CD14-positive monocyte (primary cell): ENCODE results near the gene SNCB. TPM values are rescaled to one million over a fixed set of nuclear protein-coding genes. Genes with fewer than 3 reads are reported as not detected.

Experiments
- DNase-seq, 3 donors: peaks; one replicate each; pipeline ENCODE4 v3.0.0-alpha.2; 2011 to 2022
- H2AFZ ChIP-seq: 2 replicates; pipeline ENCODE4 v1.6.0; 2012; ENCODE audit warnings: mild to moderate bottlenecking, low read depth, low read length, inconsistent platforms; ENCODE audit not compliant: insufficient read depth, poor library complexity, severe bottlenecking
- H3K27ac ChIP-seq, 2 donors: 1 replicate in 1 of 2; 2 replicates in 1 of 2; pipeline ENCODE4 v1.5.1; 2012 to 2013; ENCODE audit warnings: low read length in 2 of 2, control low read depth in 1 of 2, inconsistent platforms in 1 of 2, low read depth in 1 of 2, mild to moderate bottlenecking in 1 of 2
- H3K27me3 ChIP-seq, 2 donors: one replicate each; pipeline versions ENCODE4 v1.6.0 to v1.6.1; 2011 to 2013; ENCODE audit warnings: low read length in 2 of 2; ENCODE audit not compliant: control insufficient read depth in 2 of 2, insufficient read depth in 2 of 2
- H3K36me3 ChIP-seq, 2 donors: replicated peaks in 1 of 2; 1 replicate in 1 of 2; 2 replicates in 1 of 2; pipeline versions ENCODE4 v1.5.1 to v1.6.1; 2012 to 2013; ENCODE audit warnings: low read length in 2 of 2, control low read depth in 1 of 2, inconsistent platforms in 1 of 2, mild to moderate bottlenecking in 1 of 2; ENCODE audit not compliant: insufficient read depth in 2 of 2, control insufficient read depth in 1 of 2
- H3K4me1 ChIP-seq, 2 donors: 1 replicate in 1 of 2; 2 replicates in 1 of 2; pipeline versions ENCODE4 v1.5.1 to v1.6.1; 2012 to 2013; ENCODE audit warnings: low read length in 2 of 2, control low read depth in 1 of 2, inconsistent platforms in 1 of 2, mild to moderate bottlenecking in 1 of 2, moderate library complexity in 1 of 2; ENCODE audit not compliant: insufficient read depth in 2 of 2, control insufficient read depth in 1 of 2
- H3K4me2 ChIP-seq: replicated peaks from 2 replicates; pipeline ENCODE3; 2012; ENCODE audit warnings: low read length, moderate library complexity, mild to moderate bottlenecking; ENCODE audit not compliant: poor library complexity, severe bottlenecking; ENCODE audit errors: extremely low read depth
- H3K4me3 ChIP-seq, 3 experiments: fragments of 200-600 bp in 1 of 3; sonication (generic) in 1 of 3; replicated peaks in 1 of 3; 1 replicate in 2 of 3; 2 replicates in 1 of 3; pipeline ENCODE4 v1.5.1; 2011 to 2013; ENCODE audit warnings: low read length in 3 of 3, mild to moderate bottlenecking in 3 of 3, control low read depth in 2 of 3, low read depth in 2 of 3, inconsistent platforms in 1 of 3, moderate library complexity in 1 of 3
- H3K79me2 ChIP-seq: 2 replicates; pipeline ENCODE4 v1.6.0; 2012; ENCODE audit warnings: mild to moderate bottlenecking, control low read depth, inconsistent platforms, low read length, moderate library complexity; ENCODE audit not compliant: insufficient read depth
- H3K9ac ChIP-seq: 2 replicates; pipeline ENCODE4 v1.6.0; 2017; ENCODE audit warnings: low read length, mild to moderate bottlenecking; ENCODE audit not compliant: insufficient read depth, poor library complexity, severe bottlenecking
- H3K9me3 ChIP-seq, 2 donors: replicated peaks in 1 of 2; 1 replicate in 1 of 2; 2 replicates in 1 of 2; pipeline versions ENCODE4 v1.5.1 to v1.6.1; 2012 to 2013; ENCODE audit warnings: low read length in 2 of 2, control low read depth in 1 of 2; ENCODE audit not compliant: control insufficient read depth in 1 of 2, insufficient read depth in 1 of 2
- H4K20me1 ChIP-seq: 2 replicates; pipeline ENCODE4 v1.6.0; 2012; ENCODE audit warnings: mild to moderate bottlenecking, low read length, control low read depth, moderate library complexity; ENCODE audit not compliant: insufficient read depth
- H3K27ac Mint-ChIP-seq, 7 donors: one replicate each; pipeline ENCODE4 v1.8.0; 2020; ENCODE audit warnings: mild to moderate bottlenecking in 7 of 7, mixed read lengths in 7 of 7, moderate library complexity in 6 of 7, inconsistent platforms in 2 of 7
- H3K27me3 Mint-ChIP-seq, 3 donors: one replicate each; pipeline ENCODE4 v1.8.0; 2021 to 2022; ENCODE audit warnings: low read depth in 3 of 3, mild to moderate bottlenecking in 3 of 3, mixed read lengths in 3 of 3, moderate library complexity in 3 of 3, inconsistent platforms in 1 of 3
- H3K36me3 Mint-ChIP-seq, 2 donors: one replicate each; pipeline ENCODE4 v1.8.0; 2020; ENCODE audit warnings: mixed read lengths in 2 of 2, inconsistent platforms in 1 of 2, mild to moderate bottlenecking in 1 of 2
- H3K4me1 Mint-ChIP-seq: one replicate; pipeline ENCODE4 v1.8.0; 2020; ENCODE audit warnings: mild to moderate bottlenecking, mixed read lengths
- H3K4me3 Mint-ChIP-seq, 2 donors: one replicate each; pipeline ENCODE4 v1.8.0; 2020; ENCODE audit warnings: mild to moderate bottlenecking in 2 of 2, mixed read lengths in 2 of 2, moderate library complexity in 1 of 2
- H3K9me3 Mint-ChIP-seq, 7 donors: one replicate each; pipeline ENCODE4 v1.8.0; 2020 to 2022; ENCODE audit warnings: mixed read lengths in 7 of 7, mild to moderate bottlenecking in 6 of 7, moderate library complexity in 6 of 7, inconsistent platforms in 2 of 7
- CTCF ChIP-seq: fragments of 200-600 bp; IDR thresholded peaks from one replicate; pipeline ENCODE4 v1.8.0; 2022; ENCODE audit warnings: antibody characterized with exemption, mild to moderate bottlenecking
- WGBS: methylation state at CpG from one replicate; pipeline ENCODE4 v1.1.5; 2013; ENCODE audit warnings: missing lambda C conversion rate; ENCODE audit not compliant: insufficient coverage; 5-methylcytosine and 5-hydroxymethylcytosine counted together
- intact Hi-C, 2 donors: fragments of 100-400 bp; cut with micrococcal nuclease; formaldehyde crosslinking; loops; one replicate each; pipeline versions ENCODE4 v1.15.0 to v1.15.1; 2023
- polyA plus RNA-seq, 3 donors: library from polyadenylated mRNA; depleted of rRNA in 1 of 3; unstranded in 2 of 3; stranded (reverse) in 1 of 3; fragments of 300-500 nt in 2 of 3; fragments of >200 nt in 1 of 3; fragmentation: Illumina TruSeq in 2 of 3; gene quantifications; 1 replicate in 2 of 3; 2 replicates in 1 of 3; pipeline ENCODE4 v1.2.3, GENCODE V29; 2012 to 2021

The SNCB gene
- polyA plus RNA-seq, 3 donors, result not detected

- no peak overlapping the region for H3K9ac ChIP-seq
- no peak overlapping the region for H2AFZ ChIP-seq
- H3K9me3 ChIP-seq, result no peaks in the 10 kb centered on the region
- H4K20me1 ChIP-seq, result no peaks in the 10 kb centered on the region
- peaks cover 40 to 65% (median 42%) of the 10 kb centered on the region in 3 donors for H3K27me3 Mint-ChIP-seq
- H3K27me3 ChIP-seq, result peaks cover 15 to 46% of the 10 kb centered on the region in 2 donors
- no peaks in the 10 kb centered on the region for H3K79me2 ChIP-seq
- H3K4me2 ChIP-seq, result no peak overlapping the region
- intact Hi-C loops, result no loop called here
- peak overlapping the region in 1 of 2 donors; percentile 96 for H3K4me3 Mint-ChIP-seq
- no peak overlapping the region for H3K27ac Mint-ChIP-seq
- no peaks in the 10 kb centered on the region for H3K36me3 ChIP-seq
- DNase-seq, result no peak
- WGBS, result 100% methylated on average over 2 of the region's 4 CpGs
- H3K4me1 ChIP-seq, result peaks cover 6% of the 10 kb centered on the region in 2 donors
- no peak overlapping the region for H3K4me3 ChIP-seq
- H3K36me3 Mint-ChIP-seq, result peaks cover 3 to 7% of the 10 kb centered on the region in 2 donors
- H3K9me3 Mint-ChIP-seq, result peaks cover 0 to 15% (median 6%) of the 10 kb centered on the region in 7 donors
- TF ChIP-seq CTCF, result no peak
- H3K4me1 Mint-ChIP-seq, result peaks cover 10% of the 10 kb centered on the region
- no peak overlapping the region for H3K27ac ChIP-seq
Observed at GRCh38 chr5:176608142-176608705, 22.1 kb downstream of the SNCB start.

GRCh38 chr5:176606875-176607274 is 23.5 kb downstream of the SNCB start:
- no peaks in the 10 kb centered on the region for H3K9me3 ChIP-seq
- Mint-ChIP-seq H3K9me3 (peaks cover 0 to 15% (median 6%) of the 10 kb centered on the region in 7 donors), H3K4me1 (peaks cover 10% of the 10 kb centered on the region), H3K4me3 (no peak overlapping the region), H3K36me3 (peaks cover 3 to 7% of the 10 kb centered on the region in 2 donors), H3K27me3 (peaks cover 37 to 55% (median 38%) of the 10 kb centered on the region in 3 donors), H3K27ac (no peak overlapping the region)
- H3K4me1 ChIP-seq, result peaks cover 6% of the 10 kb centered on the region in 2 donors
- no peak for DNase-seq
- H3K9ac ChIP-seq, result no peak overlapping the region
- H3K36me3 ChIP-seq, result no peaks in the 10 kb centered on the region
- no CpG with 5 or more reads among the region's 3 CpGs for WGBS
- peaks cover 15 to 48% of the 10 kb centered on the region in 2 donors for H3K27me3 ChIP-seq
- H3K79me2 ChIP-seq, result no peaks in the 10 kb centered on the region
- no peak overlapping the region for H2AFZ ChIP-seq
- H3K27ac ChIP-seq, result no peak overlapping the region
- intact Hi-C loops, result no loop called here
- no peak for TF ChIP-seq CTCF
- H3K4me3 ChIP-seq, result no peak overlapping the region
- H3K4me2 ChIP-seq, result no peak overlapping the region
- no peaks in the 10 kb centered on the region for H4K20me1 ChIP-seq
